Nephron (organoid): ENCODE measurements around the gene SETD3.
A peak's percentile ranks its signal among the peaks of the same experiment; 100 is the strongest.

ENCODE experiments used
- H3K27ac Mint-ChIP-seq, 3 experiments: 2 replicates each; pipeline ENCODE4 v1.8.0; 2020; ENCODE audit warnings: mixed read lengths in 3 of 3, mild to moderate bottlenecking in 2 of 3, moderate library complexity in 1 of 3
- H3K27me3 Mint-ChIP-seq: 2 replicates; pipeline ENCODE4 v1.8.0; 2021; ENCODE audit warnings: low read depth, mild to moderate bottlenecking, moderate library complexity, mixed read lengths
- H3K36me3 Mint-ChIP-seq: 2 replicates; pipeline ENCODE4 v1.8.0; 2020; ENCODE audit warnings: low read depth, mixed read lengths
- H3K4me1 Mint-ChIP-seq: 2 replicates; pipeline ENCODE4 v1.8.0; 2020; ENCODE audit warnings: mixed read lengths
- H3K4me3 Mint-ChIP-seq, 3 experiments: 2 replicates each; pipeline ENCODE4 v1.8.0; 2020; ENCODE audit warnings: mild to moderate bottlenecking in 3 of 3, mixed read lengths in 3 of 3, moderate library complexity in 2 of 3
- H3K9me3 Mint-ChIP-seq: 2 replicates; pipeline ENCODE4 v1.8.0; 2020; ENCODE audit warnings: mixed read lengths
- TF ChIP-seq, protein P1 (sequence below), 3 experiments: fragments of 200-600 bp; sonication (generic); IDR thresholded peaks; one replicate each; pipeline ENCODE4 v1.5.0; 2021; ENCODE audit warnings: antibody characterized with exemption in 3 of 3; ENCODE audit not compliant: unreplicated experiment in 3 of 3

SETD3 gene

GRCh38 chr14:99381688-99382060 is 99.0 kb downstream of the SETD3 start:
- Mint-ChIP-seq H3K4me3 (no peak overlapping the region), H3K36me3 (no peaks in the 10 kb centered on the region), H3K4me1 (no peaks in the 10 kb centered on the region), H3K27ac (no peak overlapping the region), H3K9me3 (peaks cover 3% of the 10 kb centered on the region), H3K27me3 (peaks cover 32% of the 10 kb centered on the region)
- TF ChIP-seq, protein P1, sequence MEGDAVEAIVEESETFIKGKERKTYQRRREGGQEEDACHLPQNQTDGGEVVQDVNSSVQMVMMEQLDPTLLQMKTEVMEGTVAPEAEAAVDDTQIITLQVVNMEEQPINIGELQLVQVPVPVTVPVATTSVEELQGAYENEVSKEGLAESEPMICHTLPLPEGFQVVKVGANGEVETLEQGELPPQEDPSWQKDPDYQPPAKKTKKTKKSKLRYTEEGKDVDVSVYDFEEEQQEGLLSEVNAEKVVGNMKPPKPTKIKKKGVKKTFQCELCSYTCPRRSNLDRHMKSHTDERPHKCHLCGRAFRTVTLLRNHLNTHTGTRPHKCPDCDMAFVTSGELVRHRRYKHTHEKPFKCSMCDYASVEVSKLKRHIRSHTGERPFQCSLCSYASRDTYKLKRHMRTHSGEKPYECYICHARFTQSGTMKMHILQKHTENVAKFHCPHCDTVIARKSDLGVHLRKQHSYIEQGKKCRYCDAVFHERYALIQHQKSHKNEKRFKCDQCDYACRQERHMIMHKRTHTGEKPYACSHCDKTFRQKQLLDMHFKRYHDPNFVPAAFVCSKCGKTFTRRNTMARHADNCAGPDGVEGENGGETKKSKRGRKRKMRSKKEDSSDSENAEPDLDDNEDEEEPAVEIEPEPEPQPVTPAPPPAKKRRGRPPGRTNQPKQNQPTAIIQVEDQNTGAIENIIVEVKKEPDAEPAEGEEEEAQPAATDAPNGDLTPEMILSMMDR (IDR thresholded peaks at IDR 0.05; ENCODE audit: unreplicated experiment in 3 of 3), result no peak

- no peaks in the 10 kb centered on the region for H3K4me1 Mint-ChIP-seq
- TF ChIP-seq, protein P1 (IDR thresholded peaks at IDR 0.05; ENCODE audit: unreplicated experiment in 3 of 3), result no peak
- H3K9me3 Mint-ChIP-seq, result peaks cover 3% of the 10 kb centered on the region
- no peak overlapping the region for H3K4me3 Mint-ChIP-seq
- peaks cover 29% of the 10 kb centered on the region for H3K27me3 Mint-ChIP-seq
- H3K36me3 Mint-ChIP-seq, result no peaks in the 10 kb centered on the region
- H3K27ac Mint-ChIP-seq, result no peak overlapping the region
Measured at GRCh38 chr14:99380991-99381687, 99.5 kb downstream of the SETD3 start.

DNA sequence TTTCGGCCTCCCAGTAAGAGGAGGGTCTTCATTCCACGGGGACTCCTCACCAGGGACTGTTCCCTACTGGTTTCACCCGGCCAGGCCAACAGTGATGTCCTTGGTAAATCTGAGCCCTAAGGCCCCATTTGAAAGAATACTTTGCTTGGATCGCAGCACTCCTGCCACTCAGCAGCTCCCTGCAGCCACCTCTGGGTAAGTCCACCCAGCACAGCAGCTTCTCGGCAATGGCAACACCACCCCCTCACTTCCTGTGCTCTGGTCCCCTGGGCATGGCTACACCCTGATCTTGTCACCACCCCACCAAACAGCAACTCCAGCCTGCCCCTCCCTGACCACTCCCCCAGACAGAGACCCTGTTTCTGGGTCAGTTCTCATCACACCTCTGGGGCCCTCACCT is 100.3 kb downstream of the SETD3 start:
- peaks cover 29% of the 10 kb centered on the region for H3K27me3 Mint-ChIP-seq
- H3K9me3 Mint-ChIP-seq, result peaks cover under 1% of the 10 kb centered on the region
- TF ChIP-seq, protein P1 (IDR thresholded peaks at IDR 0.05; ENCODE audit: unreplicated experiment in 3 of 3), result no peak
- peak overlapping the region in 1 of 3 experiments; percentile 31 for H3K27ac Mint-ChIP-seq
- H3K4me1 Mint-ChIP-seq, result no peaks in the 10 kb centered on the region
- no peak overlapping the region for H3K4me3 Mint-ChIP-seq
- no peaks in the 10 kb centered on the region for H3K36me3 Mint-ChIP-seq

- Mint-ChIP-seq H3K27ac (no peak overlapping the region), H3K36me3 (no peaks in the 10 kb centered on the region), H3K4me1 (no peaks in the 10 kb centered on the region), H3K9me3 (no peaks in the 10 kb centered on the region), H3K27me3 (peaks cover 29% of the 10 kb centered on the region), H3K4me3 (no peak overlapping the region)
- TF ChIP-seq, protein P1 (IDR thresholded peaks at IDR 0.05; ENCODE audit: unreplicated experiment in 3 of 3), result no peak
Measured at GRCh38 chr14:99378782-99379214, 101.9 kb downstream of the SETD3 start.

- Mint-ChIP-seq H3K36me3 (no peaks in the 10 kb centered on the region), H3K27ac (no peak overlapping the region), H3K4me3 (no peak overlapping the region), H3K9me3 (peaks cover under 1% of the 10 kb centered on the region), H3K27me3 (peaks cover 29% of the 10 kb centered on the region), H3K4me1 (no peaks in the 10 kb centered on the region)
- TF ChIP-seq, protein P1 (IDR thresholded peaks at IDR 0.05; ENCODE audit: unreplicated experiment in 3 of 3), result no peak
Measured at GRCh38 chr14:99377951-99378350, 102.7 kb downstream of the SETD3 start.

DNA sequence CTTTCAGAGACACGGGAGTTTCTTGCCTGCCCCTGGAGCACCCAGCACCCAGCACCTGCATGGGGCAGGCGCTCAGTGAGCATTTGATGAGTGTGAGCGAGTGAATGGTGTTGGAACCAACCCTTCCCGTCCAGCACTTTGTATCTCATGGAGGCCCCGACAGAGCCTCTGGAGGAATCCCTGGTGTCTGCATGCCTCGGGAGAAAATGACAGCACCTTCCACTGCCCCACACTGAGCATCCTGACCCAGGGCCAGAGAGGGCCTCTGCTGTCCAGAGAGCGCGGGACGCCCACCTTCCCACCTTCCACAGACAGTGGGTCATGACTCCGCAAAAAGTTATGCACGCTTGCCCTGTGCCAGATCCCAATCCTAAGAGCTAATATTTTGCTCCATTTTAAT is 105.7 kb downstream of the SETD3 start:
- H3K36me3 Mint-ChIP-seq, result no peaks in the 10 kb centered on the region
- TF ChIP-seq, protein P1 (IDR thresholded peaks at IDR 0.05; ENCODE audit: unreplicated experiment in 3 of 3), result no peak
- peaks cover 2% of the 10 kb centered on the region for H3K9me3 Mint-ChIP-seq
- no peak overlapping the region for H3K4me3 Mint-ChIP-seq
- H3K27me3 Mint-ChIP-seq, result peaks cover 10% of the 10 kb centered on the region
- H3K27ac Mint-ChIP-seq, result no peak overlapping the region
- no peaks in the 10 kb centered on the region for H3K4me1 Mint-ChIP-seq
